Superior temporal gyrus (tissue), 1 donor: ENCODE results near the gene HSD17B14.
"Not testable (repeated sequence)": the region's sequence is repeated elsewhere in the genome, so short reads cannot be mapped to it uniquely, and the experiment has no call there.

ENCODE experiments used
- DNase-seq: peaks from one replicate; pipeline ENCODE4 v3.0.0-alpha.2; 2016; ENCODE audit errors: extremely low spot score

The HSD17B14 gene

GRCh38 chr19:48867746-48868113 lies 31.4 kb upstream of the HSD17B14 start:
- no peak for DNase-seq

- DNase-seq, result no peak
Observed at GRCh38 chr19:48867123-48867745, 30.9 kb upstream of the HSD17B14 start.

GRCh38 chr19:48866692-48867091 lies 30.4 kb upstream of the HSD17B14 start:
- DNase-seq, result no peak

- no peak for DNase-seq
Observed at GRCh38 chr19:48862827-48863226, 26.5 kb upstream of the HSD17B14 start.

GRCh38 chr19:48861313-48861712 lies 25.0 kb upstream of the HSD17B14 start:
- DNase-seq, result no peak

- DNase-seq, result no peak
Observed at GRCh38 chr19:48859711-48860572, 23.7 kb upstream of the HSD17B14 start.

GRCh38 chr19:48858984-48859710 lies 22.9 kb upstream of the HSD17B14 start:
- DNase-seq, result no peak

GRCh38 chr19:48856921-48857320 lies 20.6 kb upstream of the HSD17B14 start:
- DNase-seq, result no peak

- no peak for DNase-seq
Observed at GRCh38 chr19:48854103-48854502, 17.8 kb upstream of the HSD17B14 start.

GRCh38 chr19:48853483-48853882 lies 17.2 kb upstream of the HSD17B14 start:
- DNase-seq, result no peak

GRCh38 chr19:48852292-48852691 lies 16.0 kb upstream of the HSD17B14 start:
- no peak for DNase-seq

- DNase-seq, result not testable (repeated sequence)
Observed at GRCh38 chr19:48846659-48847058, 10.4 kb upstream of the HSD17B14 start.

GRCh38 chr19:48845384-48845783 lies 9.1 kb upstream of the HSD17B14 start:
- DNase-seq, result no peak

- no peak for DNase-seq
Observed at GRCh38 chr19:48844472-48844871, 8.2 kb upstream of the HSD17B14 start.

GRCh38 chr19:48842789-48843162 lies 6.5 kb upstream of the HSD17B14 start:
- peak; percentile 88 for DNase-seq

- DNase-seq, result no peak
Observed at GRCh38 chr19:48841571-48841970, 5.3 kb upstream of the HSD17B14 start.

GRCh38 chr19:48841047-48841446 lies 4.8 kb upstream of the HSD17B14 start:
- DNase-seq, result no peak

- DNase-seq, result no peak
Observed at GRCh38 chr19:48837687-48838086, 1.4 kb upstream of the HSD17B14 start.

GRCh38 chr19:48837051-48837524 lies 797 bp upstream of the HSD17B14 start:
- peak; percentile 70 for DNase-seq

- DNase-seq, result peak; percentile 96
Observed at GRCh38 chr19:48835734-48836088, 580 bp downstream of the HSD17B14 start.

GRCh38 chr19:48833977-48834376 lies 2.3 kb downstream of the HSD17B14 start:
- DNase-seq, result no peak

- no peak for DNase-seq
Observed at GRCh38 chr19:48833049-48833448, 3.2 kb downstream of the HSD17B14 start.

GRCh38 chr19:48830965-48831364 lies 5.3 kb downstream of the HSD17B14 start:
- DNase-seq, result no peak
